Lower leg skin (tissue), 3 donors: ENCODE data around the gene VWA8.

ENCODE experiments used
- CTCF ChIP-seq, 3 donors: fragments of 450-650 bp; IDR thresholded peaks; one replicate each; pipeline ENCODE4 v1.5.1; 2016; ENCODE audit warnings: antibody characterized with exemption in 3 of 3, mild to moderate bottlenecking in 3 of 3, moderate library complexity in 2 of 3
- POLR2A ChIP-seq, 2 donors: fragments of 450-650 bp; IDR thresholded peaks; one replicate each; pipeline ENCODE4 v1.6.1; 2016 to 2017; ENCODE audit warnings: antibody characterized with exemption in 2 of 2, mild to moderate bottlenecking in 1 of 2, moderate library complexity in 1 of 2

- TF ChIP-seq CTCF (IDR thresholded peaks at IDR 0.05) (no peak), POLR2A (IDR thresholded peaks at IDR 0.05) (no peak)
These were observed 194.5 kb downstream of the VWA8 start for GRCh38 chr13:41766439-41766838.
